ENCODE measurements around the gene ADAM10.

Gene ADAM10

DNA sequence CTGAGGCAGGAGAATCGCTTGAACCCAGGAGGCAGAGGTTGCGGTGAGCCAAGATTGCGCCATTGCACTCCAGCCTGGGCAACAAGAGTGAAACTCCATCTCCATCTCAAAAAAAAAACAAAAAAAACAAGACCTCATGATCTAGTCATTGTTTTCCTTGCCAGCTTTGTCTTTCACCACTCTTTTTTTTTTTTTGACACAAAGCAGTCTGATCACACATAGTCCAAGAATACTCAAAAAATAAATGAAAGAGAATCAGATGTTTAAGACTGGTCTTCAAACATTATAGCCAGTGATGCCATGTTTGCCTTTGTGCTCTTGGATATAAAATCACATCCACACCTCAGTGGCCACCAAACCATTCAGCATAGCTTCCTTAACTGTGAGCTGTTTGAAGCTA, 5.8 kb upstream of the ADAM10 start:
- H3K9me3 ChIP-seq (ENCODE audit: insufficient read depth, low read depth, low read length) = no peaks in the 10 kb centered on the region
- H3K9ac ChIP-seq (ENCODE audit: low read depth, low read length, poor library complexity, severe bottlenecking) = no peak overlapping the region
- TF ChIP-seq EZH2phosphoT487 (IDR thresholded peaks at IDR 0.05; ENCODE audit: borderline replicate concordance) = no peak
- TF ChIP-seq CTCF (conservative IDR thresholded peaks at IDR 0.05; ENCODE audit: low read length) = no peak
- H3K27me3 ChIP-seq (ENCODE audit: insufficient read depth, low read length, poor library complexity, severe bottlenecking) = no peaks in the 10 kb centered on the region
- no peaks in the 10 kb centered on the region for H4K20me1 ChIP-seq (ENCODE audit: insufficient read depth, low read length, poor library complexity, severe bottlenecking)
- H3K4me1 ChIP-seq (ENCODE audit: insufficient read depth, low read length, poor library complexity, severe bottlenecking) = peaks cover 5% of the 10 kb centered on the region
- H3K9me2 ChIP-seq (replicated peaks; ENCODE audit: low read depth, low read length) = no peaks in the 10 kb centered on the region
- H3K79me2 ChIP-seq (ENCODE audit: insufficient read depth, low read length) = no peaks in the 10 kb centered on the region
- no peaks in the 10 kb centered on the region for H3F3A ChIP-seq (ENCODE audit: low read depth)
- H3K4me3 ChIP-seq (ENCODE audit: low read length, poor library complexity, severe bottlenecking) = no peak overlapping the region
- no peak overlapping the region for H2AFZ ChIP-seq (ENCODE audit: low read length)
- no peak overlapping the region for H3K4me2 ChIP-seq (ENCODE audit: low read depth, low read length, poor library complexity, severe bottlenecking)
- no peaks in the 10 kb centered on the region for H3K36me3 ChIP-seq (ENCODE audit: insufficient read depth, low read length)

DNA sequence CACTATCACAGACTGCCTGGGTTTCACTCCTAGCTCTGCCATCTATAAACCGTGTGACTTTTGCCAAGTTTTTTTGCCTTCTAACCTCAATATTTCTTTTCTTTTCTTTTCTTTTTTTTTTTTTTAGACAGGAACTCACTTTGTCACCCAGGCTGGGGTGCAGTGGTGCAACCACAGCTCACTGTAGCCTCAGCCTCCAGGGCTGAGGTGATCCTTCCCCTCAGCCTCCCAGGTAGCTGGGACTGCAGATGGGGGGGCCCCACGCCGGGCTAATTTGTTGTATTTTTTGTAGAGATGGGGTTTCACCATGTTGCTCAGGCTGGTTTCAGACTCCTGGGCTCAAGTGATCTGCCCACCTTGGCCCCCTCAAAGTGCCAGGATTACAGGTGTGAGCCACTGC, 3.2 kb upstream of the ADAM10 start:
- no peak overlapping the region for H2AFZ ChIP-seq (ENCODE audit: low read length)
- H3K9ac ChIP-seq (ENCODE audit: low read depth, low read length, poor library complexity, severe bottlenecking) = no peak overlapping the region
- H3K27me3 ChIP-seq (ENCODE audit: insufficient read depth, low read length, poor library complexity, severe bottlenecking) = no peaks in the 10 kb centered on the region
- H3K4me1 ChIP-seq (ENCODE audit: insufficient read depth, low read length, poor library complexity, severe bottlenecking) = peaks cover 12% of the 10 kb centered on the region
- no peaks in the 10 kb centered on the region for H3K9me2 ChIP-seq (replicated peaks; ENCODE audit: low read depth, low read length)
- no peak for TF ChIP-seq CTCF (conservative IDR thresholded peaks at IDR 0.05; ENCODE audit: low read length)
- TF ChIP-seq EZH2phosphoT487 (IDR thresholded peaks at IDR 0.05; ENCODE audit: borderline replicate concordance) = no peak
- H3K4me3 ChIP-seq (ENCODE audit: low read length, poor library complexity, severe bottlenecking) = no peak overlapping the region
- peaks cover 18% of the 10 kb centered on the region for H3K79me2 ChIP-seq (ENCODE audit: insufficient read depth, low read length)
- no peaks in the 10 kb centered on the region for H3F3A ChIP-seq (ENCODE audit: low read depth)
- H3K9me3 ChIP-seq (ENCODE audit: insufficient read depth, low read depth, low read length) = no peaks in the 10 kb centered on the region
- no peak overlapping the region for H3K4me2 ChIP-seq (ENCODE audit: low read depth, low read length, poor library complexity, severe bottlenecking)
- H3K36me3 ChIP-seq (ENCODE audit: insufficient read depth, low read length) = no peaks in the 10 kb centered on the region
- peaks cover 13% of the 10 kb centered on the region for H4K20me1 ChIP-seq (ENCODE audit: insufficient read depth, low read length, poor library complexity, severe bottlenecking)

GRCh38 chr15:58748852-58749531, 515 bp downstream of the ADAM10 start:
- H3K36me3 ChIP-seq (ENCODE audit: insufficient read depth, low read length) = no peaks in the 10 kb centered on the region
- H2AFZ ChIP-seq (ENCODE audit: low read length) = peak overlapping the region; percentile 75
- no peaks in the 10 kb centered on the region for H3K9me3 ChIP-seq (ENCODE audit: insufficient read depth, low read depth, low read length)
- H3K9me2 ChIP-seq (replicated peaks; ENCODE audit: low read depth, low read length) = no peaks in the 10 kb centered on the region
- no peaks in the 10 kb centered on the region for H3F3A ChIP-seq (ENCODE audit: low read depth)
- H3K27me3 ChIP-seq (ENCODE audit: insufficient read depth, low read length, poor library complexity, severe bottlenecking) = no peaks in the 10 kb centered on the region
- H3K79me2 ChIP-seq (ENCODE audit: insufficient read depth, low read length) = peaks cover 55% of the 10 kb centered on the region
- peaks cover 50% of the 10 kb centered on the region for H4K20me1 ChIP-seq (ENCODE audit: insufficient read depth, low read length, poor library complexity, severe bottlenecking)
- peak overlapping the region; percentile 84 for H3K4me3 ChIP-seq (ENCODE audit: low read length, poor library complexity, severe bottlenecking)
- H3K9ac ChIP-seq (ENCODE audit: low read depth, low read length, poor library complexity, severe bottlenecking) = peak overlapping the region; percentile 88
- peak overlapping the region; percentile 99 for H3K4me2 ChIP-seq (ENCODE audit: low read depth, low read length, poor library complexity, severe bottlenecking)
- H3K4me1 ChIP-seq (ENCODE audit: insufficient read depth, low read length, poor library complexity, severe bottlenecking) = peaks cover 39% of the 10 kb centered on the region
- TF ChIP-seq CTCF (conservative IDR thresholded peaks at IDR 0.05; ENCODE audit: low read length) = no peak
- no peak for TF ChIP-seq EZH2phosphoT487 (IDR thresholded peaks at IDR 0.05; ENCODE audit: borderline replicate concordance)

Measured in Loucy (cell line).